Mesodermal cell (in vitro differentiated cells): ENCODE measurements around the gene C15orf62.

Experiments
- H3K27ac ChIP-seq: 2 replicates; pipeline ENCODE4 v1.7.0; 2013; ENCODE audit warnings: mild to moderate bottlenecking, low read depth, low read length, moderate library complexity; ENCODE audit not compliant: severe bottlenecking
- H3K36me3 ChIP-seq: 2 replicates; pipeline ENCODE4 v1.7.1; 2013; ENCODE audit warnings: mild to moderate bottlenecking, low read length, moderate library complexity; ENCODE audit not compliant: control insufficient read depth, insufficient read depth
- H3K4me1 ChIP-seq: one replicate; pipeline ENCODE4 v1.7.1; 2013; ENCODE audit warnings: mild to moderate bottlenecking, low read length; ENCODE audit not compliant: insufficient read depth, control insufficient read depth, poor library complexity, severe bottlenecking
- H3K4me3 ChIP-seq: 2 replicates; pipeline ENCODE4 v1.7.0; 2013; ENCODE audit warnings: low read length, control low read depth, mild to moderate bottlenecking; ENCODE audit not compliant: insufficient read depth, poor library complexity, severe bottlenecking; ENCODE audit errors: extremely low read depth
- H3K9me3 ChIP-seq: 2 replicates; pipeline ENCODE4 v1.7.1; 2013; ENCODE audit warnings: mild to moderate bottlenecking, low read length, moderate library complexity; ENCODE audit not compliant: control insufficient read depth
- WGBS, 2 experiments: methylation state at CpG; one replicate each; pipeline ENCODE4 v1.1.5; 2013; ENCODE audit warnings: missing lambda C conversion rate in 2 of 2; ENCODE audit not compliant: insufficient coverage in 2 of 2; 5-methylcytosine and 5-hydroxymethylcytosine counted together

C15orf62 gene

GRCh38 chr15:40821195-40821594 is 51.4 kb downstream of the C15orf62 start:
- Histone ChIP-seq H3K9me3 (no peaks in the 10 kb centered on the region), H3K36me3 (no peaks in the 10 kb centered on the region), H3K27ac (no peak overlapping the region), H3K4me1 (no peaks in the 10 kb centered on the region), H3K4me3 (no peak overlapping the region)
- 97 to 100% methylated on average over 2 of the region's 2 CpGs for WGBS, 2 experiments
